Lung (tissue), 12 donors: ENCODE data around the gene SMC4. TPM values are rescaled to one million over a fixed set of nuclear protein-coding genes. Genes with fewer than 3 reads are reported as not detected.

Experiments
- ATAC-seq: fragments of 200-7000 bp; cut with Tn5 transposase; one replicate; pipeline ENCODE4 v1.9.1; 2020; ENCODE audit warnings: moderate number of reproducible peaks; ENCODE audit not compliant: insufficient read depth, low FRiP score
- DNase-seq, 3 donors: peaks; one replicate each; pipeline ENCODE4 v3.0.0-alpha.2; 2013 to 2017
- H3K27ac ChIP-seq, 2 donors: one replicate each; pipeline ENCODE4 v1.5.1; 2013; ENCODE audit warnings: mild to moderate bottlenecking in 2 of 2, moderate library complexity in 2 of 2, control low read depth in 1 of 2, inconsistent platforms in 1 of 2, low read depth in 1 of 2, low read length in 1 of 2
- H3K27me3 ChIP-seq, 3 donors: one replicate each; pipeline ENCODE4 v1.5.1; 2013; ENCODE audit warnings: low read length in 2 of 3; ENCODE audit not compliant: control insufficient read depth in 3 of 3, insufficient read depth in 3 of 3
- H3K36me3 ChIP-seq, 4 donors: one replicate each; pipeline ENCODE4 v1.5.1; 2013; ENCODE audit warnings: low read length in 4 of 4, mild to moderate bottlenecking in 1 of 4, moderate library complexity in 1 of 4; ENCODE audit not compliant: control insufficient read depth in 4 of 4, insufficient read depth in 4 of 4
- H3K4me1 ChIP-seq, 5 donors: one replicate each; pipeline ENCODE4 v1.5.1; 2013; ENCODE audit warnings: low read length in 5 of 5, mild to moderate bottlenecking in 2 of 5, moderate library complexity in 1 of 5; ENCODE audit not compliant: control insufficient read depth in 5 of 5, insufficient read depth in 5 of 5
- H3K4me3 ChIP-seq: one replicate; pipeline ENCODE4 v1.5.1; 2013; ENCODE audit warnings: mild to moderate bottlenecking, control low read depth, moderate library complexity
- H3K9ac ChIP-seq, 2 donors: one replicate each; pipeline ENCODE4 v1.5.1; 2013; ENCODE audit warnings: low read length in 2 of 2, control low read depth in 1 of 2; ENCODE audit not compliant: insufficient read depth in 1 of 2
- H3K9me3 ChIP-seq, 4 donors: one replicate each; pipeline ENCODE4 v1.5.1; 2013; ENCODE audit warnings: low read length in 3 of 4, mild to moderate bottlenecking in 1 of 4, moderate library complexity in 1 of 4; ENCODE audit not compliant: control insufficient read depth in 4 of 4, insufficient read depth in 3 of 4
- WGBS, 2 donors: extraction: QIAGEN DNeasy Blood & Tissue Kit; methylation state at CpG; one replicate each; pipeline ENCODE4 v1.1.7; 2013; 5-methylcytosine and 5-hydroxymethylcytosine counted together
- polyA plus RNA-seq, 2 donors: library from polyadenylated mRNA; stranded (reverse); fragments of 200-250 nt; gene quantifications; one replicate each; pipeline ENCODE4 v1.2.1, GENCODE V29; 2013
- total RNA-seq, 2 donors: library from RNA; depleted of rRNA in 1 of 2; stranded (reverse); fragments of >200 nt in 1 of 2; gene quantifications; one replicate each; pipeline ENCODE4 v1.2.1, GENCODE V29; 2014 to 2021
- TF ChIP-seq, protein P1 (sequence below): IDR thresholded peaks from 2 replicates; pipeline ENCODE4 v1.5.1; 2012; ENCODE audit warnings: mild to moderate bottlenecking; ENCODE audit errors: control extremely low read depth, extremely low read depth
- donor health status: control.
- donor health status: control.
- donor health status: Bipolar disorder and iron deficiency.
- donor health status: healthy.
- donor health status: DM: yes; HTN: yes; CAD: no.

Gene SMC4
- total and polyA plus RNA-seq, 4 donors = 13.0 to 258 (median 56.3) TPM

DNA sequence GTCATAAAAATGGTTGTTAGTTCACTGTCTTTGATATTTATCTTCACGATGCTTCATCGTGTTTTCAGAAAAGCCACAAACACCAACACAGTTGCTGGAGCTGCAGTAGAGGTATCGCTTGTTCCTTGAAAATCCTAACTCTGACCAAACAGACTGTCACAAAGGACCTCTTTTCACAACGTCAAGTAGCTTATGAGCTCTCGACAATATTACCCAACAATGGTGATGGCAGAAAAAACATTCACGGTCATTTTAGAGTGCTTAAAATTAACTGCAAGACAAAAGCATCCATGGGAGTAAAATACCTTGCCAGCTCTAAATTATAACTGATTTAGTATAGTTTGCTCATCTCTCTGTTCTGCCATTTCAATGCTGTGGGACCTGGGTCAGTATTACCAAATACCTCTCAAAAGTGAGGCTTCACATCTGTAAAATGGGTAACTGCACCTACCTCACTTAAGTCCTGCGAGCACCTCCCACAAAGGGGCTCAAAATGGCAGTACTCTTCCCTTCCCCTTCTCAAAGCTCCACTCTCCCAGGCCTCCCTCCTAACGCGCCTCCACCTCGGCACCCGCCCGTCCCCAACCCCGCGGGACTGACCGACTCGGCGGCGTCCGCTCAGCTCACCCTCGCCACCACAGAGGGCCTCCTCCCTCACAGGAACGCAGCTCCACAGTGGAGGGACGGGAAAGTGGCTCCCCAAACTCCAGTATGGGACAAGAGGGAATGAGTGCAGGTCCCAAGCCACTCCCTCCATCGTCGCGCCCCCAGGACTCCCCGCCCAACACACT lies 49.6 kb downstream of the SMC4 start:
- H3K36me3 ChIP-seq = peaks cover 0 to 4% (median 0%) of the 10 kb centered on the region in 4 donors
- H3K4me3 ChIP-seq = peak overlapping the region; percentile 39
- H3K9me3 ChIP-seq = peaks cover 0 to 11% (median 0%) of the 10 kb centered on the region in 4 donors
- peak overlapping the region in 1 of 2 donors; percentile 81 for H3K27ac ChIP-seq
- H3K27me3 ChIP-seq = no peaks in the 10 kb centered on the region
- H3K4me1 ChIP-seq = peaks cover 0 to 14% (median 11%) of the 10 kb centered on the region in 5 donors
- 4 to 5% methylated on average over 26 of the region's 26 CpGs for WGBS, 2 donors
- peak; percentile 48 for ATAC-seq
- TF ChIP-seq, protein P1, sequence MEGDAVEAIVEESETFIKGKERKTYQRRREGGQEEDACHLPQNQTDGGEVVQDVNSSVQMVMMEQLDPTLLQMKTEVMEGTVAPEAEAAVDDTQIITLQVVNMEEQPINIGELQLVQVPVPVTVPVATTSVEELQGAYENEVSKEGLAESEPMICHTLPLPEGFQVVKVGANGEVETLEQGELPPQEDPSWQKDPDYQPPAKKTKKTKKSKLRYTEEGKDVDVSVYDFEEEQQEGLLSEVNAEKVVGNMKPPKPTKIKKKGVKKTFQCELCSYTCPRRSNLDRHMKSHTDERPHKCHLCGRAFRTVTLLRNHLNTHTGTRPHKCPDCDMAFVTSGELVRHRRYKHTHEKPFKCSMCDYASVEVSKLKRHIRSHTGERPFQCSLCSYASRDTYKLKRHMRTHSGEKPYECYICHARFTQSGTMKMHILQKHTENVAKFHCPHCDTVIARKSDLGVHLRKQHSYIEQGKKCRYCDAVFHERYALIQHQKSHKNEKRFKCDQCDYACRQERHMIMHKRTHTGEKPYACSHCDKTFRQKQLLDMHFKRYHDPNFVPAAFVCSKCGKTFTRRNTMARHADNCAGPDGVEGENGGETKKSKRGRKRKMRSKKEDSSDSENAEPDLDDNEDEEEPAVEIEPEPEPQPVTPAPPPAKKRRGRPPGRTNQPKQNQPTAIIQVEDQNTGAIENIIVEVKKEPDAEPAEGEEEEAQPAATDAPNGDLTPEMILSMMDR = no peak
- H3K9ac ChIP-seq = peak overlapping the region; percentile 36 to 73
- DNase-seq = peak in 2 of 3 donors; percentile 81

DNA sequence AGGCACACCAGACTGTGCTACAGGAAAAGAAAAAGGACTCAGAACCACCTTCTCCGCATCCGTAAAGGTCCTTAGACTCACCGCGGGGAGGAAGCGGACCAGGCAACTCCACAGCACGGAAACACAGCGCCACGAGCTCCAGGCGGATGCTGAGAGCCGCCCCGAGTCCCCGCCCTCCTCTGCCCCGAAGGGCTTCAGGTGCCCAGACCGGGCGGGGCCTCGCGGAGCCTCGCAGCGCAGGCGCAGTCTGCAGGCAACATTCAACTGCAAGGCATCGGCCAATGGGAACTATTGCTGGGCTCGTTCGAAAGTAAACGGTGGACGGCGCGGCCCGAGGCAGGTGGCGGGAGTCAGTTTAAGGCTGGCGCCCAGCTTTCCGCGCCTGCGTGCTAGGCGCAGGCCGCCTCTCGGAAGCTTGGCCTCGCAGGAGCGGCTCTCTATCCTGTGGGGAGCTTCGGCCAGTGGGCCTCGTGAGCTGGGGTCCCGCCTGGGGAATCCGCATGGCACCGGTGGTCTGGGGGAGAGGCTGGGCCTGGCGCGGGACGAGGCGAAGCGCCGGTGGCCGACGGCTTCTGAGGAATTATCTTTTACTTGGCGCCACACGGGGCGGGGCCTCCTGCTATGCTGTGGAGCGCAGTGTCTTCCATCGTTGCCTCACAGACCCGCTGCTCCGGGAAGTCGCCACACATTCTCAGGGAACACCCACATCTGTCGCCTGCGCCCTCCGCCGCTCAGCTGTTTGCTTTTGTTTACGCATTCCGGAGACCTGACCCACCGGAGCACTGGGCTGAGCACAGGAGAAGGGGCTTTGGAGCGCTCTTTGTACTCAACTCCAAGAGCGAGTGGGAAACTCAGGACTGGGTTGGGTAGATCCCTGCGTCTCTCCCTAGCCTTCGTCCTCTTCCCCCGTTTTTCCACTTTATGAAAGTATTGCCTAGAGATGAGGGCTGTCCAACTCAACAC lies 50.5 kb downstream of the SMC4 start, which contains the start of gene TRIM59:
TSS of gene TRIM59 (minus strand) at position 151 of the 963 bp plus-strand sequence. CDS start 10,603 bp downstream, outside the sequence.
- Histone ChIP-seq H3K27me3 (no peaks in the 10 kb centered on the region), H3K4me3 (peak within 1 kb of the TSS; percentile 39), H3K9me3 (peaks cover 0 to 11% (median 0%) of the 10 kb centered on the region in 4 donors), H3K36me3 (no peaks in the 10 kb centered on the region), H3K27ac (peak within 1 kb of the TSS in 1 of 2 donors; percentile 81), H3K4me1 (peaks cover 0 to 14% (median 11%) of the 10 kb centered on the region in 5 donors), H3K9ac (peak within 1 kb of the TSS; percentile 36 to 73)
- TF ChIP-seq, protein P1 = no peak
- DNase-seq (peak; percentile 96 to 98 (median 97)), ATAC-seq (peak; percentile 95)
- WGBS, 2 donors = 11 to 13% methylated on average over 71 of the region's 71 CpGs

DNA sequence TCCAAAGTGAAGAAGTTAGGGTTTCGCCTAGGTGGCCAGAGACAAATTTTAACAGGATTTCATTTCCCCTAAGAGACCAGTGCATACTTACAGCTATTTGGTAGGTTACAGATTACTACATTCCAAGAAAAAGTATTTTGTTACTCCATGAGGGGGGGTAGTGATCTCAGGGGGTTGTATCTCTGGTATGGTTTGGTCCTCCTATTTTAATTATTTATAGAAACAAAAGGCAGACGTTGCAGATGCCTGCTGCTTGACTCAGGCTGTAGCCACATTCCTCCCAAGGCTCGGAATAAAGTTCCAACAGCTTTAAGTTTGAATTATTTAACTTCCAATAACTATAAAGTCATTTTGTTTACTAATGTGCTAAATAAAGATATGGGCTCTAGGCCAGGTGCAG lies 51.4 kb downstream of the SMC4 start:
- 74 to 79% methylated on average over 3 of the region's 3 CpGs for WGBS, 2 donors
- peak in 1 of 3 donors; percentile 18 for DNase-seq
- no peak for ATAC-seq

More for the DNA sequence above, 51.4 kb downstream of the SMC4 start:
- Histone ChIP-seq H3K9me3 (peaks cover 0 to 11% (median 0%) of the 10 kb centered on the region in 4 donors), H3K9ac (no peak overlapping the region), H3K27ac (no peak overlapping the region), H3K27me3 (no peaks in the 10 kb centered on the region), H3K4me1 (peaks cover 0 to 14% (median 11%) of the 10 kb centered on the region in 5 donors), H3K4me3 (no peak overlapping the region), H3K36me3 (no peaks in the 10 kb centered on the region)
- TF ChIP-seq, protein P1 = no peak
